Epithelial cell of proximal tubule (primary cell): ENCODE measurements around the gene DCUN1D2. TPM values are rescaled to one million over a fixed set of nuclear protein-coding genes. Genes with fewer than 3 reads are reported as not detected.
"Not testable (repeated sequence)": the region's sequence is repeated elsewhere in the genome, so short reads cannot be mapped to it uniquely, and the experiment has no call there.

Experiments
- DNase-seq: peaks from one replicate; pipeline ENCODE4 v3.0.0-alpha.2; 2011; ENCODE audit warnings: low read depth
- H3K4me3 ChIP-seq: 2 replicates; pipeline ENCODE4 v1.5.1; 2011; ENCODE audit warnings: low read depth, mild to moderate bottlenecking, low read length
- CTCF ChIP-seq: conservative IDR thresholded peaks from 2 replicates; pipeline ENCODE4 v1.5.1; 2012; ENCODE audit warnings: low read depth, mild to moderate bottlenecking, low read length
- total RNA-seq: library from RNA; depleted of rRNA; stranded (reverse); fragments of >200 nt; gene quantifications from 2 replicates; pipeline ENCODE4 v1.2.3, GENCODE V29; 2015

Gene DCUN1D2
- total RNA-seq, 1 donor from 2014 or later = 8.7 TPM

DNA sequence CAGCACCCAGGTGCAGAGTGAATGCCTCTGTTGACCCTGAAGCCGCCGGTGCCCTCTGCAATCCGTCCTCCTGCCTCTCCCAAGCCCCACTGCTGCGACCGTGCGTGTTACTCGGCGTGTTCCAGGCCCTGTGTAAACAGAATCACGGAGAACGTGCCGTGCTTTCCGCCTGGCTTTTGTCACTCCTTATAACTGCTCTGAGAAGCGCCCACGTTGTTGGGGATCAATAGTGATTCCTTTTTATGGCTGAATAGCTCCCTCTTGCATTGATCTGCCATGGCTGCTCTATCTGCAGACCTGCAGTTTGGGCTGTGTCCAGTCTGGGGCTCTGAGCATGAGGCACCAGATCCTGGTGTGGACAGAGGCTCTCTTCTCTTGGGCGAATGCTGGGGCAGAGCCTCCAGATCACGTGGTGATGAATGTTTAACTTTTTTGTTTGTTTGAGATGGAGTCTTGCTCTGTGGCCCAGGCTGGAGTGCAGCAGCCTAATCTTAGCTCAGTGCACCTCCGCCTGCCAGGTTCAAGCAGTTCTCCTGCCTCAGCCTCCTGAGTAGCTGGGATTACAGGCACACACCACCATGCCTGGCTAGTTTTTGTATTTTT is 53.0 kb downstream of the DCUN1D2 start:
- TF ChIP-seq CTCF = no peak
- no peak for DNase-seq

DNA sequence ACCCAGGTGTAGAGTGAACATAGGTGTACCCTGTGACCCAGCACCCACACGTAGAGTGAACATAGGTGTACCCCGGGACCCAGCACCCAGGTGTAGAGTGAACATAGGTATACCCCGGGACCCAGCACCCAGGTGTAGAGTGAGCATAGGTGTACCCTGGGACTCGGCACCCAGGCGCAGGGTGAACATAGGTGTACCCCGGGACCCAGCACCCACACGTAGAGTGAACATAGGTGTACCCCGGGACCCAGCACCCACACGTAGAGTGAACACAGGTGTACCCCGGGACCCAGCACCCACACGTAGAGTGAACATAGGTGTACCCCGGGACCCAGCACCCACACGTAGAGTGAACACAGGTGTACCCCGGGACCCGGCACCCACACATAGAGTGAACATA is 53.6 kb downstream of the DCUN1D2 start:
- DNase-seq, H3K4me3 ChIP-seq: not testable (repeated sequence)

More for the DNA sequence above, 53.0 kb downstream of the DCUN1D2 start:
- no peak overlapping the region for H3K4me3 ChIP-seq

- DNase-seq, H3K4me3 ChIP-seq: not testable (repeated sequence)
These were observed 54.6 kb downstream of the DCUN1D2 start for GRCh38 chr13:113435907-113436306.

- no peak for TF ChIP-seq CTCF
- no peak overlapping the region for H3K4me3 ChIP-seq
- no peak for DNase-seq
These were observed 57.1 kb downstream of the DCUN1D2 start for GRCh38 chr13:113433391-113433916.

DNA sequence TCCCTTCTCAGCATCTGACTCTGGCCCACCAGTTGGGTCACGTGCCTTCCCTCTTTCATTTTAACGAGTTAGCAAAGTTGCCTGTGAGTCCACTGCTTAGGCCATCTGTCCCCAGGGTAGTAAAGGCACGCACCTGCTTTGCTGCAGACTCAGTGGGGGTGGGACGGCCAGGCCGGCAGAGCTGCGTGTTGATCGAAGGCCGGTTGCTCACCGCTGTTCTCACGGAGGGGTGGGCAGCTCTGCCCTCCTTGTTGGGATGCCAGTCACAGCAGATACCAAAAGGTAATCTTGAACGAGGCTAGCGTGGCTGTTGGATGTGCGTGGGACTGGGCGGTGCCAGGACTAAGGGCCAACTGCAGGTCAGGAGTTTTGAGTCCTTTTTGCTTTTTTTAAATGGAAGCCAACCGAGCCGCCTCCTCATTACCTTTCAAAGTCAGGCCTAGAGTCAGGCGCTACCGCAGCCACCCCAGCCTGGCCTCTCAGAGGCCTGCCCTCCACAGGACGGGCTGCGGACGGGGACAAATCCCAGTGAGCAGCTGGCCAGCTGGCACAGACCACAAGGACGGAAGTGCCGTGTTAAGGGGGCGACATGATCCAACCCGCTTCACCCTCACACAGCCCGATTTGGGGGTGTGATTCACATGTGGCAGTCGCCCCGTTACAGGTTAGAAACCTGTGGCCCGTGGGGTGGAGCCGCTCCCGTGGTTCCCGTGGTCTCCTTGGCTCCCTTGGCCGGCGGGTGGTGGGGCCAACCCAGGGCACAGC is 57.8 kb downstream of the DCUN1D2 start:
- no peak for TF ChIP-seq CTCF
- H3K4me3 ChIP-seq = no peak overlapping the region
- no peak for DNase-seq

- TF ChIP-seq CTCF = no peak
- DNase-seq = no peak
- H3K4me3 ChIP-seq = no peak overlapping the region
These were observed 59.3 kb downstream of the DCUN1D2 start for GRCh38 chr13:113431171-113431570.

DNA sequence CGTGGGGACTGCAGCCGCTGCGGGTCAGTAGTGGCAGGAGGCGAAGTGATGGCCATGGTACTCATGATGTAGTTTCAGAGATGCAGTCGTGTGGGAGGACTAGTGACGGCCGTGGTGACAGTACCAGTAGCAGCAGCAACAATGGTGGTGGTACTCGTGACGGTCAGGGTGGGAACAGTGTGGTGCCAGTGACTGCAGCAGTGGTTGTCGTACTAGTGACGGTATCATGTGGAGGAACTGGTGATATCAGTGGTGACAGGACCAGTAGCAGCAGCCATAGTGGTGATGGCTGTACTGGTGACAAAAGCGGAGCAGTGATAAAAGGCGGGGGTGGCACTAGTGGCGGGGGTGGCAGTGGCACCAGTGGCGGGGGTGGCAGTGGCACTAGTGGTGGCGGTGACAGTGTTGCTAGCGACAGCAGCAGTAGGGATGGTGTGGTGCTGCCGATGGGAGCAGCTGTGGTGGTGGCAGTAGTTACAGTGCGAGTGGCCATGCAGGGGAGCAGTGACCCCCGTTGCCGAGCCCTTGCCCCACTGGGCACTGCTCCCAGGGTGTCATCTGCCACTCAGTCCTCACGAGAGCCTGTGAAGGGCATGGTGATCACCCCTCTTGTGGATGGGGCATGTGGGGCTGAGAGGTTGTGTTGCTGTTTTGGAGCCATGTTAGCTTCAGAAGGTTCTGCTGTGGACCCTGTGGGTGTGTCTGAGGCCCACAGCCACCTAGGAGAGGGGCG is 60.0 kb downstream of the DCUN1D2 start:
- H3K4me3 ChIP-seq = no peak overlapping the region
- DNase-seq = no peak
- TF ChIP-seq CTCF = no peak
